HepG2 (cell line): Measurements from ENCODE around the gene WASHC2C. TPM values are rescaled to one million over a fixed set of nuclear protein-coding genes. Genes with fewer than 3 reads are reported as not detected.
"Not testable (repeated sequence)": the region's sequence is repeated elsewhere in the genome, so short reads cannot be mapped to it uniquely, and the experiment has no call there.

Experiments used
- ATAC-seq: fragments of 200-7000 bp; cut with Tn5 transposase; 3 replicates; pipeline ENCODE4 v1.9.1; 2020; ENCODE audit warnings: mild to moderate bottlenecking, moderate library complexity
- BruUV-seq: library from RNA; stranded (reverse); fragments of 400-500 nt; replicated peaks from 2 replicates; lab custom pipeline; 2021; lab: Mats Ljungman, UMichigan
- CTCF ChIA-PET: fragments of 300-600 bp; formaldehyde crosslinking; extraction: SDS; loops from one replicate; lab custom pipeline; 2021; ENCODE audit warnings: low total read pairs, inconsistent platforms, low intra/inter-chr PET ratio; lab: Yijun Ruan, JAX
- POLR2A ChIA-PET: fragments of 350-600 bp; sonication (Branson Sonifier 250); formaldehyde crosslinking; loops from one replicate; lab custom pipeline; 2020; ENCODE audit warnings: antibody characterized with exemption, inconsistent platforms; lab: Yijun Ruan, JAX
- DNase-seq: peaks from one replicate; pipeline ENCODE4 v3.0.0-alpha.2; 2015; ENCODE audit warnings: low spot score
- FAIRE-seq: peaks from 3 replicates; lab custom pipeline; 2011; peaks lifted over from hg19 to GRCh38; lab: Jason Lieb, UNC
- H2AFZ ChIP-seq: one replicate; pipeline ENCODE4 v1.6.1; 2011; ENCODE audit warnings: low read length, inconsistent platforms
- H3K27ac ChIP-seq: fragments of 300-600 bp; 3 replicates; pipeline ENCODE4 v1.8.0; 2011; ENCODE audit warnings: mixed run types, mild to moderate bottlenecking, mixed read lengths, low read length, inconsistent platforms; ENCODE audit not compliant: insufficient read depth; ENCODE audit errors: extremely low read length
- H3K27me3 ChIP-seq, 2 experiments: fragments of 200-600 bp in 1 of 2; 2 replicates in 1 of 2; 3 replicates in 1 of 2; pipeline versions ENCODE4 v1.6.0 to v1.8.0; 2011; ENCODE audit warnings: low read length in 2 of 2, mild to moderate bottlenecking in 2 of 2, moderate library complexity in 2 of 2, inconsistent platforms in 1 of 2; ENCODE audit not compliant: insufficient read depth in 2 of 2, control insufficient read depth in 1 of 2
- H3K36me3 ChIP-seq, 2 experiments: fragments of 200-600 bp in 1 of 2; replicated peaks in 1 of 2; 2 replicates in 1 of 2; 3 replicates in 1 of 2; pipeline versions ENCODE4 v1.5.1 to v1.8.0; 2011; ENCODE audit warnings: low read length in 2 of 2, inconsistent platforms in 1 of 2; ENCODE audit not compliant: insufficient read depth in 2 of 2, control insufficient read depth in 1 of 2
- H3K4me1 ChIP-seq: 2 replicates; pipeline ENCODE4 v1.5.1; 2012; ENCODE audit warnings: low read length, inconsistent platforms; ENCODE audit not compliant: insufficient read depth
- H3K4me2 ChIP-seq: 2 replicates; pipeline ENCODE4 v1.6.0; 2011; ENCODE audit warnings: low read depth, low read length, inconsistent platforms
- H3K4me3 ChIP-seq, 3 experiments: fragments of 200-600 bp in 1 of 3; sonication (generic), shearing (Covaris generic) in 1 of 3; replicated peaks in 1 of 3; 2 replicates each; pipeline ENCODE4 v1.5.1; 2011 to 2016; ENCODE audit warnings: low read length in 3 of 3, inconsistent platforms in 2 of 3, low read depth in 2 of 3, mild to moderate bottlenecking in 2 of 3, control low read depth in 1 of 3, mixed read lengths in 1 of 3; ENCODE audit not compliant: insufficient read depth in 1 of 3
- H3K79me2 ChIP-seq: one replicate; pipeline ENCODE4 v1.6.1; 2011; ENCODE audit warnings: low read length, inconsistent platforms; ENCODE audit not compliant: insufficient read depth
- H3K9ac ChIP-seq: 2 replicates; pipeline ENCODE4 v1.6.0; 2011; ENCODE audit warnings: mild to moderate bottlenecking, low read depth, low read length, inconsistent platforms; ENCODE audit not compliant: insufficient read depth
- H3K9me3 ChIP-seq: 2 replicates; pipeline ENCODE4 v1.5.1; 2012; ENCODE audit warnings: mild to moderate bottlenecking, low read length
- H4K20me1 ChIP-seq: 2 replicates; pipeline ENCODE4 v1.6.0; 2011; ENCODE audit warnings: inconsistent platforms, mild to moderate bottlenecking, low read length, moderate library complexity; ENCODE audit not compliant: insufficient read depth
- HNRNPL ChIP-seq: fragments of 200-400 bp; formaldehyde crosslinking; IDR thresholded peaks from 2 replicates; pipeline ENCODE4 v1.6.1; 2017; ENCODE audit warnings: mild to moderate bottlenecking, low read depth, low read length
- PHF5A ChIP-seq: IDR thresholded peaks from one replicate; pipeline ENCODE4 v1.6.1; 2018; ENCODE audit warnings: low read depth, missing genetic modification reagents; ENCODE audit not compliant: unreplicated experiment
- RELA ChIP-seq: sonication (generic); formaldehyde crosslinking; IDR thresholded peaks from 2 replicates; pipeline ENCODE4 v1.4.0; 2020; ENCODE audit warnings: missing genetic modification reagents
- RFX5 ChIP-seq: IDR thresholded peaks from 2 replicates; pipeline ENCODE4 v1.6.1; 2011; ENCODE audit warnings: low read depth, low read length, improper control_type of control experiment
- YEATS4 ChIP-seq: sonication (generic); formaldehyde crosslinking; IDR thresholded peaks from 2 replicates; pipeline ENCODE4 v1.4.0; 2020; ENCODE audit warnings: missing genetic modification reagents, borderline replicate concordance
- ZBTB1 ChIP-seq: sonication (generic); formaldehyde crosslinking; IDR thresholded peaks from 2 replicates; pipeline ENCODE4 v1.4.0; 2020; ENCODE audit warnings: missing genetic modification reagents, borderline replicate concordance
- ZNF232 ChIP-seq: sonication (generic); formaldehyde crosslinking; IDR thresholded peaks from 2 replicates; pipeline ENCODE4 v1.4.0; 2020; ENCODE audit warnings: missing genetic modification reagents, borderline replicate concordance
- ZNF317 ChIP-seq: sonication (generic); formaldehyde crosslinking; IDR thresholded peaks from 2 replicates; pipeline ENCODE4 v1.5.0; 2020; ENCODE audit warnings: mild to moderate bottlenecking, missing genetic modification reagents
- ZNF337 ChIP-seq: sonication (generic); formaldehyde crosslinking; IDR thresholded peaks from 2 replicates; pipeline ENCODE4 v1.5.1; 2020; ENCODE audit warnings: missing genetic modification reagents, low read depth, mild to moderate bottlenecking, borderline replicate concordance
- ZNF546 ChIP-seq: sonication (generic); formaldehyde crosslinking; conservative IDR thresholded peaks from 2 replicates; pipeline ENCODE4 v1.8.1; 2023; ENCODE audit warnings: mild to moderate bottlenecking, missing genetic modification reagents
- ZNF75D ChIP-seq: sonication (generic); formaldehyde crosslinking; IDR thresholded peaks from 2 replicates; pipeline ENCODE4 v1.8.1; 2023; ENCODE audit warnings: missing genetic modification reagents, mild to moderate bottlenecking, borderline replicate concordance
- ZZZ3 ChIP-seq: sonication (generic); formaldehyde crosslinking; IDR thresholded peaks from 2 replicates; pipeline ENCODE4 v1.4.0; 2020; ENCODE audit warnings: missing genetic modification reagents, mild to moderate bottlenecking, borderline replicate concordance
- WGBS: methylation state at CpG from one replicate; pipeline ENCODE4 v1.1.6; 2017; ENCODE audit warnings: low lambda C conversion rate; 5-methylcytosine and 5-hydroxymethylcytosine counted together
- in situ Hi-C: cut with HindIII; loops from 2 replicates; pipeline ENCODE4 v1.10.0; 2017; ENCODE audit warnings: low pct_unique_long_range_greater_than_20kb; ENCODE audit not compliant: extremely low pct_ligation_motif_present
- intact Hi-C: fragments of 100-400 bp; cut with micrococcal nuclease; formaldehyde crosslinking; loops from one replicate; pipeline ENCODE4 v1.10.0; 2022; ENCODE audit not compliant: unreplicated experiment
- polyA plus RNA-seq, 8 experiments: library from polyadenylated mRNA; depleted of rRNA in 3 of 8; stranded (reverse) in 7 of 8; unstranded in 1 of 8; fragments of >200 nt; fragmentation: Illumina TruSeq in 4 of 8; extraction: Trizol in 4 of 8; gene quantifications; 2 replicates each; pipeline versions ENCODE4 v1.2.1 to v1.2.3, GENCODE V29; 2011 to 2016; ENCODE audit warnings: low read depth in 4 of 8, missing spikeins in 1 of 8, mixed read lengths in 1 of 8; ENCODE audit not compliant: insufficient read depth in 1 of 8
- total RNA-seq, 5 experiments: library from RNA; depleted of rRNA; stranded (reverse); fragments of >200 nt; fragmentation: Illumina TruSeq; extraction: Trizol; gene quantifications; 2 replicates each; pipeline ENCODE4 v1.2.3, GENCODE V29; 2016; ENCODE audit warnings: low read depth in 1 of 5
- TF ChIP-seq, protein P1 (sequence below): sonication (generic); formaldehyde crosslinking; IDR thresholded peaks from 2 replicates; pipeline ENCODE4 v1.8.1; 2023; ENCODE audit warnings: mild to moderate bottlenecking, moderate library complexity, missing genetic modification reagents
- TF ChIP-seq, protein P2 (sequence below): sonication (generic); formaldehyde crosslinking; IDR thresholded peaks from 2 replicates; pipeline ENCODE4 v1.5.1; 2020; ENCODE audit warnings: missing genetic modification reagents, mild to moderate bottlenecking, borderline replicate concordance
- TF ChIP-seq, protein P3 (sequence below): sonication (generic); formaldehyde crosslinking; conservative IDR thresholded peaks from 2 replicates; pipeline ENCODE4 v1.4.0; 2020; ENCODE audit warnings: missing genetic modification reagents

The WASHC2C gene
- total and polyA plus RNA-seq, 2 of the 13 experiments (the other 11 are each of a cell fraction or from before 2014, with no cell fraction given), result 17.8 to 20.8 TPM

DNA sequence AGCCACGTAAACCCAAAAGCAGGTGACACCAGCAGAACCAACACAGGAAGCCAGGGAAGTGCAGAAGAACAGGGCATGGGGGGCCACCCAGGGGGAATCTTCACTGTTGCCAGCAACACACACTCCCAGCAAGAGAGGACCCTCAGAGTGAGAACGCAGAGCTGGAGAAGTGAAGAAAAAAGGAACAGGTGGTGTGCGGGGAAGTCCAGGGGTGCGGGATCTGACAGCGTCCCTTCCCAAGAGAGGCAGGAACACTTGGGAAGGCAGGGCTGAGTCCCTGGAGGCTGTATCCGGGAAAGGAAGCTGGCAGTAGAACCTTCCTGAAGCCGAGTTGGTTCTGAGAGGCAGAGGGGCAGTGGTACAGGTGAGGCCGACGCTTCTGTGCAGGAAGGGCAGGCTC, 92.5 kb downstream of the WASHC2C start:
- in situ Hi-C loops, result no loop called here

DNA sequence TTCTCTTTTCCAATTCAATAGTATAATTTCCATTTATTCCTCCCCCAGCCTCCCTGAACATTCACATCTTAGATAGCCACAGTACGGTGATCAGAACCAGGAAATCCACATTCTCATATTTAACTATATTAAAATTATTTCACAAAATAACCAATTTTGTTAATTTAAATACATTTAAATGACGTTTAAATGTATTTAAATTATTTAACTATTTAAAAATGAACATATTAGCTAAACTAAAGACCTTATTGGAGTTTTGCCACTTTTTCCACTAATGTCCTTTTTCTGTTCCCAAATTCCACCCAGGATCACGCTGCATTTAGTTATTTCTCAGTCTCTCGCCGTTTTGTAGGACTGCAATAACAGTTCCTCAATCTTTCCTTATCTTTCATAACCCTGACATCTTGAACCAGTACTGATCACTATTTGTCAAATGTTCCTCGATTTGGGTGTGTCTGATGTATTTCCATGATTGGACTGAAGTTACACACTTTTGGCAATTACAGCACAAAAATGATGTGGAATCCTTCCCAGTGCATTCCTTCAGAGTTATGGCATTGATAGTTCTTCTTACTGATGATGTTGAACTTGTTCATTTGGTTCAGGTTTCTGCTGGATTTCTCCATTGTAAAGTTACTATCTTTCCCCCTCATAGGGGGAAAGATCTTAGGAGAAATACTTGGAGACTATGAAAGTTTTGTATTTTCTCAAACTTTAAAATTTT, 93.2 kb downstream of the WASHC2C start:
- FAIRE-seq, H4K20me1 ChIP-seq, H3K4me1 ChIP-seq, H3K4me3 ChIP-seq, ATAC-seq, H3K36me3 ChIP-seq, in situ Hi-C loops, H3K27ac ChIP-seq, CTCF ChIA-PET, H2AFZ ChIP-seq, intact Hi-C loops, H3K9ac ChIP-seq, H3K79me2 ChIP-seq, H3K4me2 ChIP-seq, H3K9me3 ChIP-seq, DNase-seq, POLR2A ChIA-PET, BruUV-seq, H3K27me3 ChIP-seq: not testable (repeated sequence)
- whole genome bisulfite sequencing, result 59% methylated on average over 6 of the region's 6 CpGs

More for the DNA sequence above, 92.5 kb downstream of the WASHC2C start:
- DNase-seq (no peak), FAIRE-seq (no peak), ATAC-seq (no peak)
- H3K27ac ChIP-seq, result no peak overlapping the region
- H3K9me3 ChIP-seq, result no peaks in the 10 kb centered on the region
- CTCF ChIA-PET, result no interaction called here
- TF ChIP-seq RFX5 (no peak), ZNF75D (no peak), RELA (no peak), ZNF317 (CRISPR knock-in tag) (no peak), ZZZ3 (CRISPR knock-in tag) (no peak), PHF5A (no peak), ZNF232 (no peak), HNRNPL (no peak), ZNF546 (CRISPR knock-in tag) (no peak), ZNF337 (no peak), ZBTB1 (no peak), YEATS4 (CRISPR knock-in tag) (no peak)
- TF ChIP-seq, protein P1, sequence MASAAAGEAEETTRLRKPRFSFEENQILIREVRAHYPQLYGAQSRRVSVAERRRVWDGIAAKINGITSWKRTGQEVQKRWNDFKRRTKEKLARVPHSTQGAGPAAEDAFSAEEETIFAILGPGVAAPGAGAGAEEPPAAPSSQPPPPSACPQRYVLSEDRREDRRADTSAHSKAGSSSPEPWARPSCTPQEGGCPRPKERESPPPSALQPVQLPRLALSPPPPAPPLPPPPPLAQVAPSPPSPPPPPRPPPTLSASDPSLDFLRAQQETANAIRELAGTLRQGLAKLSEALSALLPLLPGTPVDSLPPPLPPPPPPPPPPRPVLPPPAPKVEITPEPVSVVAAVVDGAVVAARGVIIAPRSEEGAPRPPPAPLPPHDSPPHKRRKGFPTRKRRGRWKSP, result no peak
- TF ChIP-seq, protein P2, sequence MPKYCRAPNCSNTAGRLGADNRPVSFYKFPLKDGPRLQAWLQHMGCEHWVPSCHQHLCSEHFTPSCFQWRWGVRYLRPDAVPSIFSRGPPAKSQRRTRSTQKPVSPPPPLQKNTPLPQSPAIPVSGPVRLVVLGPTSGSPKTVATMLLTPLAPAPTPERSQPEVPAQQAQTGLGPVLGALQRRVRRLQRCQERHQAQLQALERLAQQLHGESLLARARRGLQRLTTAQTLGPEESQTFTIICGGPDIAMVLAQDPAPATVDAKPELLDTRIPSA (CRISPR knock-in tag), result no peak
- TF ChIP-seq, protein P3, sequence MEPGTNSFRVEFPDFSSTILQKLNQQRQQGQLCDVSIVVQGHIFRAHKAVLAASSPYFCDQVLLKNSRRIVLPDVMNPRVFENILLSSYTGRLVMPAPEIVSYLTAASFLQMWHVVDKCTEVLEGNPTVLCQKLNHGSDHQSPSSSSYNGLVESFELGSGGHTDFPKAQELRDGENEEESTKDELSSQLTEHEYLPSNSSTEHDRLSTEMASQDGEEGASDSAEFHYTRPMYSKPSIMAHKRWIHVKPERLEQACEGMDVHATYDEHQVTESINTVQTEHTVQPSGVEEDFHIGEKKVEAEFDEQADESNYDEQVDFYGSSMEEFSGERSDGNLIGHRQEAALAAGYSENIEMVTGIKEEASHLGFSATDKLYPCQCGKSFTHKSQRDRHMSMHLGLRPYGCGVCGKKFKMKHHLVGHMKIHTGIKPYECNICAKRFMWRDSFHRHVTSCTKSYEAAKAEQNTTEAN (CRISPR knock-in tag), result no peak
- H3K36me3 ChIP-seq, result no peaks in the 10 kb centered on the region
- 69% methylated on average over 9 of the region's 9 CpGs for WGBS
- H3K4me1 ChIP-seq, result no peaks in the 10 kb centered on the region
- H3K4me2 ChIP-seq, result no peak overlapping the region
- BruUV-seq, result no TSS peak
- no peak overlapping the region for H2AFZ ChIP-seq
- intact Hi-C loops, result no loop called here
- no peaks in the 10 kb centered on the region for H4K20me1 ChIP-seq
- no peaks in the 10 kb centered on the region; a peak in 1 of 5 replicates for H3K27me3 ChIP-seq
- H3K79me2 ChIP-seq, result no peaks in the 10 kb centered on the region
- no peak overlapping the region for H3K9ac ChIP-seq
- POLR2A ChIA-PET, result no interaction called here
- H3K4me3 ChIP-seq, result no peak overlapping the region
